Stromal cell of bone marrow (primary cell): Measurements from ENCODE around the gene WNT8A.

Source experiments
- DNase-seq: peaks from one replicate; pipeline ENCODE4 v3.0.0-alpha.2; 2012; ENCODE audit warnings: low read depth

Gene WNT8A

GRCh38 chr5:138140268-138140667 is 56.4 kb downstream of the WNT8A start:
- DNase-seq: no peak
